ENCODE measurements around the gene CTNNA3. TPM values are rescaled to one million over a fixed set of nuclear protein-coding genes. Genes with fewer than 3 reads are reported as not detected.

The CTNNA3 gene
- total and polyA plus RNA-seq, 2 of the 4 experiments (the other 2 are of a cell fraction): 0.19 to 0.90 TPM

GRCh38 chr10:67669978-67670377, 26.0 kb downstream of the CTNNA3 start:
- H2AK5ac ChIP-seq (ENCODE audit: low read depth, low read length): no peak overlapping the region
- H3K27ac ChIP-seq (ENCODE audit: insufficient read depth, low read length): no peak overlapping the region
- no peaks in the 10 kb centered on the region for H3K9me3 ChIP-seq (ENCODE audit: control insufficient read depth, insufficient read depth, low read length)
- peak; percentile 8 for DNase-seq
- no peak overlapping the region for H3K4me3 ChIP-seq (ENCODE audit: insufficient read depth, low read depth, low read length)
- no peak overlapping the region for H3K4me2 ChIP-seq (ENCODE audit: low read depth, low read length)
- in situ Hi-C loops (cut with MboI; ENCODE audit: low sequenced_read_pairs) (no loop called here), intact Hi-C loops (cut with micrococcal nuclease) (loop anchor here (5.0 to 10.0 kb wide), 2 partner anchors 128 to 145 kb away; no protein-coding TSS in a partner anchor), dilution Hi-C loops (cut with HindIII; ENCODE audit: low sequenced_read_pairs, unreplicated experiment) (no loop called here)
- no peaks in the 10 kb centered on the region for H3K4me1 ChIP-seq (ENCODE audit: control insufficient read depth, insufficient read depth, low read length)
- H2BK5ac ChIP-seq (ENCODE audit: low read depth, low read length, poor library complexity, severe bottlenecking): no peak overlapping the region
- H3K36me3 ChIP-seq (ENCODE audit: control insufficient read depth, insufficient read depth, low read length): no peaks in the 10 kb centered on the region
- no CpG with 5 or more reads among the region's 1 CpG for WGBS, 2 experiments (ENCODE audit: extremely low coverage in 2 of 2, insufficient read length in 1 of 2)
- no peaks in the 10 kb centered on the region for H4K20me1 ChIP-seq (ENCODE audit: insufficient read depth, low read length)
- H4K5ac ChIP-seq (ENCODE audit: low read depth, low read length): no peak overlapping the region
- no peak overlapping the region for H3K9ac ChIP-seq (ENCODE audit: low read depth, low read length)
- no peak overlapping the region for H2BK20ac ChIP-seq (ENCODE audit: low read depth, low read length)
- H2BK15ac ChIP-seq (ENCODE audit: low read depth, low read length): no peak overlapping the region
- no peak overlapping the region for H4K8ac ChIP-seq (ENCODE audit: low read depth in 2 of 2, low read length in 2 of 2)
- no peak overlapping the region for H4K91ac ChIP-seq (ENCODE audit: insufficient read depth, low read depth, low read length)
- no peak overlapping the region for H3K56ac ChIP-seq (ENCODE audit: extremely low read depth, insufficient read depth, low read length)
- ChIA-PET POLR2A (ENCODE audit: unreplicated experiment) (no interaction called here), CTCF (no interaction called here)
- no peaks in the 10 kb centered on the region for H3K9me1 ChIP-seq (ENCODE audit: insufficient read depth, low read length)
- no peak overlapping the region for H2BK120ac ChIP-seq (ENCODE audit: low read depth, low read length)
- no peak overlapping the region for H3K4ac ChIP-seq (ENCODE audit: low read depth, low read length)
- H3K23ac ChIP-seq (ENCODE audit: low read depth, low read length): no peak overlapping the region
- H2AK9ac ChIP-seq (replicated peaks; ENCODE audit: low read depth, low read length, poor library complexity): no peak overlapping the region
- no peak for ATAC-seq (ENCODE audit: low read depth)
- H3K18ac ChIP-seq (ENCODE audit: low read depth, low read length): no peak overlapping the region
- no peak overlapping the region for H2AFZ ChIP-seq (replicated peaks; ENCODE audit: low read length, poor library complexity)
- H3K14ac ChIP-seq (replicated peaks; ENCODE audit: low read depth, low read length): no peak overlapping the region
- TF ChIP-seq RCOR1 (IDR thresholded peaks at IDR 0.05; ENCODE audit: insufficient replicate concordance, low read length): no peak
- no peak for TF ChIP-seq MAFK (IDR thresholded peaks at IDR 0.05; ENCODE audit: low read depth, low read length)
- no peak for TF ChIP-seq POLR2A (IDR thresholded peaks at IDR 0.05; ENCODE audit: low read depth, low read length)
- TF ChIP-seq, protein P1, sequence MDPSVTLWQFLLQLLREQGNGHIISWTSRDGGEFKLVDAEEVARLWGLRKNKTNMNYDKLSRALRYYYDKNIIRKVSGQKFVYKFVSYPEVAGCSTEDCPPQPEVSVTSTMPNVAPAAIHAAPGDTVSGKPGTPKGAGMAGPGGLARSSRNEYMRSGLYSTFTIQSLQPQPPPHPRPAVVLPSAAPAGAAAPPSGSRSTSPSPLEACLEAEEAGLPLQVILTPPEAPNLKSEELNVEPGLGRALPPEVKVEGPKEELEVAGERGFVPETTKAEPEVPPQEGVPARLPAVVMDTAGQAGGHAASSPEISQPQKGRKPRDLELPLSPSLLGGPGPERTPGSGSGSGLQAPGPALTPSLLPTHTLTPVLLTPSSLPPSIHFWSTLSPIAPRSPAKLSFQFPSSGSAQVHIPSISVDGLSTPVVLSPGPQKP (IDR thresholded peaks at IDR 0.05; ENCODE audit: borderline replicate concordance, low read depth, low read length): no peak
- TF ChIP-seq CEBPB (IDR thresholded peaks at IDR 0.05; ENCODE audit: low read depth, low read length): no peak
- TF ChIP-seq, protein P2, sequence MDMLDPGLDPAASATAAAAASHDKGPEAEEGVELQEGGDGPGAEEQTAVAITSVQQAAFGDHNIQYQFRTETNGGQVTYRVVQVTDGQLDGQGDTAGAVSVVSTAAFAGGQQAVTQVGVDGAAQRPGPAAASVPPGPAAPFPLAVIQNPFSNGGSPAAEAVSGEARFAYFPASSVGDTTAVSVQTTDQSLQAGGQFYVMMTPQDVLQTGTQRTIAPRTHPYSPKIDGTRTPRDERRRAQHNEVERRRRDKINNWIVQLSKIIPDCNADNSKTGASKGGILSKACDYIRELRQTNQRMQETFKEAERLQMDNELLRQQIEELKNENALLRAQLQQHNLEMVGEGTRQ (IDR thresholded peaks at IDR 0.05; ENCODE audit: low read depth, low read length): no peak
- TF ChIP-seq MAZ (IDR thresholded peaks at IDR 0.05; ENCODE audit: borderline replicate concordance, low read depth, low read length): no peak
- TF ChIP-seq FOS (IDR thresholded peaks at IDR 0.05; ENCODE audit: low read depth, low read length): no peak
- TF ChIP-seq NFE2L2 (IDR thresholded peaks at IDR 0.05; ENCODE audit: low read depth, low read length): no peak
- TF ChIP-seq RAD21 (IDR thresholded peaks at IDR 0.05; ENCODE audit: low read length): no peak
- TF ChIP-seq CHD1 (IDR thresholded peaks at IDR 0.05; ENCODE audit: low read depth, low read length): no peak
- no peak for TF ChIP-seq RFX5 (IDR thresholded peaks at IDR 0.05; ENCODE audit: low read depth, low read length)
- no peak for TF ChIP-seq CTCF (conservative IDR thresholded peaks at IDR 0.05; ENCODE audit: low read depth, low read length)
- no peak for TF ChIP-seq MXI1 (IDR thresholded peaks at IDR 0.05; ENCODE audit: borderline replicate concordance, low read depth, low read length)
- TF ChIP-seq SMC3 (IDR thresholded peaks at IDR 0.05; ENCODE audit: low read depth, low read length): no peak
- TF ChIP-seq BHLHE40 (IDR thresholded peaks at IDR 0.05; ENCODE audit: low read depth, low read length): no peak
- no TSS peak for BruUV-seq (replicated peaks)
- H3K79me1 ChIP-seq (ENCODE audit: low read depth in 1 of 2, low read length in 2 of 2): no peaks in the 10 kb centered on the region
- H3K27me3 ChIP-seq (ENCODE audit: control insufficient read depth, insufficient read depth, low read length): no peaks in the 10 kb centered on the region
